ENCODE data around the gene SPOCD1. TPM values are rescaled to one million over a fixed set of nuclear protein-coding genes. Genes with fewer than 3 reads are reported as not detected.

SPOCD1 gene
- total and polyA plus RNA-seq, 8 donors = 0.06 to 0.69 (median 0.16) TPM; not detected in 4

GRCh38 chr1:31757204-31757679, 58.6 kb downstream of the SPOCD1 start:
- Histone ChIP-seq H3K36me3 (no peaks in the 10 kb centered on the region), H3K4me3 (no peak overlapping the region), H3K27ac (no peak overlapping the region), H3K4me1 (peaks cover 0 to 7% (median 7%) of the 10 kb centered on the region in 3 donors), H3K27me3 (peaks cover 0 to 3% (median 0%) of the 10 kb centered on the region in 4 donors), H3K9me3 (no peaks in the 10 kb centered on the region)
- DNase-seq (no peak), FAIRE-seq (no peak), ATAC-seq (no peak)
- TF ChIP-seq CTCF (IDR thresholded peaks at IDR 0.05) = no peak
- intact Hi-C loops (cut with DNase I) = no loop called here
- 89% methylated on average over 8 of the region's 8 CpGs for WGBS, 2 donors

GRCh38 chr1:31756578-31756977, 59.2 kb downstream of the SPOCD1 start:
- intact Hi-C loops (cut with DNase I) = no loop called here
- no peak for FAIRE-seq
- 92 to 95% methylated on average over 13 of the region's 13 CpGs for WGBS, 2 donors
- ATAC-seq = no peak
- TF ChIP-seq CTCF (IDR thresholded peaks at IDR 0.05) = no peak
- H3K27me3 ChIP-seq = no peaks in the 10 kb centered on the region
- H3K4me3 ChIP-seq = no peak overlapping the region
- no peaks in the 10 kb centered on the region for H3K9me3 ChIP-seq
- H3K36me3 ChIP-seq = no peaks in the 10 kb centered on the region
- no peak for DNase-seq
- H3K27ac ChIP-seq = no peak overlapping the region
- H3K4me1 ChIP-seq = peaks cover 0 to 7% (median 7%) of the 10 kb centered on the region in 3 donors

GRCh38 chr1:31755850-31756492, 59.9 kb downstream of the SPOCD1 start:
- intact Hi-C loops (cut with DNase I) = no loop called here
- Histone ChIP-seq H3K27me3 (no peaks in the 10 kb centered on the region), H3K9me3 (no peaks in the 10 kb centered on the region), H3K27ac (no peak overlapping the region), H3K4me1 (peaks cover 0 to 7% (median 3%) of the 10 kb centered on the region in 3 donors), H3K36me3 (no peaks in the 10 kb centered on the region), H3K4me3 (no peak overlapping the region)
- FAIRE-seq (no peak), ATAC-seq (no peak), DNase-seq (peak in 1 of 6 donors; percentile 59)
- WGBS, 2 donors = 90 to 92% methylated on average over 30 of the region's 30 CpGs
- no peak for TF ChIP-seq CTCF (IDR thresholded peaks at IDR 0.05)

GRCh38 chr1:31755197-31755611, 60.6 kb downstream of the SPOCD1 start:
- H3K4me1 ChIP-seq = peaks cover 0 to 7% (median 3%) of the 10 kb centered on the region in 3 donors
- DNase-seq = peak in 1 of 6 donors; percentile 70
- intact Hi-C loops (cut with DNase I) = no loop called here
- no peak overlapping the region for H3K4me3 ChIP-seq
- no peaks in the 10 kb centered on the region for H3K9me3 ChIP-seq
- 78 to 82% methylated on average over 9 of the region's 9 CpGs for WGBS, 2 donors
- no peak for ATAC-seq
- no peaks in the 10 kb centered on the region for H3K27me3 ChIP-seq
- FAIRE-seq = no peak
- no peaks in the 10 kb centered on the region for H3K36me3 ChIP-seq
- no peak for TF ChIP-seq CTCF (IDR thresholded peaks at IDR 0.05)
- H3K27ac ChIP-seq = no peak overlapping the region

GRCh38 chr1:31754397-31754796, 61.4 kb downstream of the SPOCD1 start:
- Histone ChIP-seq H3K4me1 (peaks cover 0 to 7% (median 3%) of the 10 kb centered on the region in 3 donors), H3K4me3 (no peak overlapping the region), H3K27me3 (no peaks in the 10 kb centered on the region), H3K27ac (no peak overlapping the region), H3K9me3 (no peaks in the 10 kb centered on the region), H3K36me3 (no peaks in the 10 kb centered on the region)
- intact Hi-C loops (cut with DNase I) = no loop called here
- DNase-seq (no peak), ATAC-seq (no peak), FAIRE-seq (no peak)
- no peak for TF ChIP-seq CTCF (IDR thresholded peaks at IDR 0.05)
- 88 to 95% methylated on average over 15 of the region's 15 CpGs for WGBS, 2 donors

Measured in pancreas (tissue), 10 donors.